ENCODE measurements around the gene MYO5A.

The MYO5A gene

GRCh38 chr15:52414936-52415335, 113.7 kb downstream of the MYO5A start:
- DNase-seq: no peak

- no peak for DNase-seq
Measured at GRCh38 chr15:52408823-52409222, 119.9 kb downstream of the MYO5A start.

- DNase-seq: no peak
Measured at GRCh38 chr15:52407374-52407773, 121.3 kb downstream of the MYO5A start.

GRCh38 chr15:52406601-52407000, 122.1 kb downstream of the MYO5A start:
- DNase-seq: no peak

- DNase-seq: no peak
Measured at GRCh38 chr15:52405856-52406255, 122.8 kb downstream of the MYO5A start.

- no peak for DNase-seq
Measured at GRCh38 chr15:52397118-52397517, 131.6 kb downstream of the MYO5A start.

GRCh38 chr15:52394118-52394517, 134.6 kb downstream of the MYO5A start:
- no peak for DNase-seq

GRCh38 chr15:52392008-52392687, 136.5 kb downstream of the MYO5A start:
- no peak for DNase-seq

- DNase-seq: no peak
Measured at GRCh38 chr15:52391069-52391468, 137.6 kb downstream of the MYO5A start.

GRCh38 chr15:52385670-52386069, 143.0 kb downstream of the MYO5A start:
- DNase-seq: no peak

GRCh38 chr15:52383100-52383588, 145.5 kb downstream of the MYO5A start:
- no peak for DNase-seq

GRCh38 chr15:52382647-52383046, 146.0 kb downstream of the MYO5A start:
- DNase-seq: no peak

- DNase-seq: no peak
Measured at GRCh38 chr15:52379395-52380106, 149.1 kb downstream of the MYO5A start.

- no peak for DNase-seq
Measured at GRCh38 chr15:52378746-52379394, 149.8 kb downstream of the MYO5A start.

GRCh38 chr15:52370010-52370409, 158.7 kb downstream of the MYO5A start:
- DNase-seq: no peak

GRCh38 chr15:52369455-52369854, 159.2 kb downstream of the MYO5A start:
- DNase-seq: no peak

GRCh38 chr15:52369030-52369429, 159.7 kb downstream of the MYO5A start:
- no peak for DNase-seq

GRCh38 chr15:52368402-52368801, 160.3 kb downstream of the MYO5A start:
- DNase-seq: no peak

- no peak for DNase-seq
Measured at GRCh38 chr15:52362497-52362896, 166.2 kb downstream of the MYO5A start.

GRCh38 chr15:52361975-52362494, 166.6 kb downstream of the MYO5A start:
- DNase-seq: no peak

GRCh38 chr15:52361494-52361893, 167.2 kb downstream of the MYO5A start:
- no peak for DNase-seq

GRCh38 chr15:52360229-52361203, 168.2 kb downstream of the MYO5A start:
- no peak for DNase-seq

Data from NCI-H1694 (cell line).